NK-92 (cell line): ENCODE data around the gene LPCAT2.

ENCODE experiments used
- DNase-seq: peaks from one replicate; lab custom pipeline; 2025; ENCODE audit not compliant: unreplicated experiment; lab: John Stamatoyannopoulos, UW

The LPCAT2 gene, protein sequence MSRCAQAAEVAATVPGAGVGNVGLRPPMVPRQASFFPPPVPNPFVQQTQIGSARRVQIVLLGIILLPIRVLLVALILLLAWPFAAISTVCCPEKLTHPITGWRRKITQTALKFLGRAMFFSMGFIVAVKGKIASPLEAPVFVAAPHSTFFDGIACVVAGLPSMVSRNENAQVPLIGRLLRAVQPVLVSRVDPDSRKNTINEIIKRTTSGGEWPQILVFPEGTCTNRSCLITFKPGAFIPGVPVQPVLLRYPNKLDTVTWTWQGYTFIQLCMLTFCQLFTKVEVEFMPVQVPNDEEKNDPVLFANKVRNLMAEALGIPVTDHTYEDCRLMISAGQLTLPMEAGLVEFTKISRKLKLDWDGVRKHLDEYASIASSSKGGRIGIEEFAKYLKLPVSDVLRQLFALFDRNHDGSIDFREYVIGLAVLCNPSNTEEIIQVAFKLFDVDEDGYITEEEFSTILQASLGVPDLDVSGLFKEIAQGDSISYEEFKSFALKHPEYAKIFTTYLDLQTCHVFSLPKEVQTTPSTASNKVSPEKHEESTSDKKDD

GRCh38 chr16:55508941-55509931, at the start of gene LPCAT2:
Gene LPCAT2 (plus strand): TSS chr16:55509072. CDS start chr16:55509182, 110 bp downstream.
- no peak for DNase-seq

DNA sequence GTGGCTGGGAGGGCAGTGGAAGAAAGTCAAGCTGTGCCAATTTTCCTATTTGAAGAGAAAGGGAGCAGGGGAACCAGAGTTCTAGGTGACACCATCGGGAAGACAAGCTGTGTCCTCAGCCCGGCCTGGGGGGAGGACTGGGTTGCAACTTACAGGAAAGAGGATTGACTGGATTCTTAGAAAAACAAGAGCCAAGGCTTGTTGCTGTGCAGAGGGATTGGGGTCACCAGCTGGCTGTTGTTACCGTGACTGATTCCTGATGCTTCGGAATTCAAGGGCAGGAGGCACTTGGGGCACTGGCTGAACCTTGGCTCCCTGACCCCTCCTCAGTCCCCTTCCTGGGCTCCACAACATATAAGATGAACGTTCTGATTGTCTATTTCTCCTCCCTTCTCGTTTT, 46.6 kb upstream of the LPCAT2 start:
- DNase-seq, result no peak

DNA sequence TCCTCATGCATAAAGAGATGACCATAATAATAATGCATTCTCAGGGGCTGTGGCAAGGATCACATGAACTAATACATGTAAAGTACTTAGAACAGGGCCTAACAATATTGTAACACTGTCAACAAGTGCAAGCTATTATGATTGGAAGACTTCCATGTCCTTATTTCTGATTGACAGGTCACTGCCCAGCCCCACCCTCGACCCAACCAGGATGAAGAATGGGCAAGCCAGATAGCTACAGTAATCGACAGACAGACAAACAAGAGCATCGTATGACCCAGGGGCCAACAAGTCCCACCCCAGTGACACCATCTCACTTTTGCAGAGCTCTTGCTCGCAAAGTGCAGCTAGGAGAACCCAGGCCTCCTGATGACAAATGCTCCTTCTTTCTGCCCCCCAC, 44.5 kb upstream of the LPCAT2 start:
- DNase-seq, result no peak

GRCh38 chr16:55465077-55465896, 43.6 kb upstream of the LPCAT2 start:
- no peak for DNase-seq

DNA sequence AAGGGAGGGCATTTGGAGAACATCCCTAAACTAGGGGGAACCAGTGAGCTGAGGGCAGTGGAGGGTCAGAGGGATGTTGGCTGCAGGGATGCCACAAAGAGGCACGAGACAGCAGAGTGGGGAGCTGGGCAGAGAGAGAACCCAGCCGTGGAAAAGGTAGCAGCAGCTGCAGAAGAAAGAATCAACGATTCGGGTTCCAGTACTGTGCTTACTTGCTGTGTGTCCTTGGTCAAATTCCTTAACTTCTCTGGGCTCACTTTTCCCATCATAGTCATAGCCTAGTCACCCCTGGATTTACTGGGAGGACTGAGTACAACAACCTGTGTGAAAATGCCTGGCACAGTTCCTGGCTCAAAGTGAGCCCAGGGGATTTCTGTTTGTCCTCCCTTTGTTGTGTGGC, 42.7 kb upstream of the LPCAT2 start:
- no peak for DNase-seq

- no peak for DNase-seq
Measured at GRCh38 chr16:55467898-55468297, 41.0 kb upstream of the LPCAT2 start.

- no peak for DNase-seq
Measured at GRCh38 chr16:55468352-55468990, 40.4 kb upstream of the LPCAT2 start.

DNA sequence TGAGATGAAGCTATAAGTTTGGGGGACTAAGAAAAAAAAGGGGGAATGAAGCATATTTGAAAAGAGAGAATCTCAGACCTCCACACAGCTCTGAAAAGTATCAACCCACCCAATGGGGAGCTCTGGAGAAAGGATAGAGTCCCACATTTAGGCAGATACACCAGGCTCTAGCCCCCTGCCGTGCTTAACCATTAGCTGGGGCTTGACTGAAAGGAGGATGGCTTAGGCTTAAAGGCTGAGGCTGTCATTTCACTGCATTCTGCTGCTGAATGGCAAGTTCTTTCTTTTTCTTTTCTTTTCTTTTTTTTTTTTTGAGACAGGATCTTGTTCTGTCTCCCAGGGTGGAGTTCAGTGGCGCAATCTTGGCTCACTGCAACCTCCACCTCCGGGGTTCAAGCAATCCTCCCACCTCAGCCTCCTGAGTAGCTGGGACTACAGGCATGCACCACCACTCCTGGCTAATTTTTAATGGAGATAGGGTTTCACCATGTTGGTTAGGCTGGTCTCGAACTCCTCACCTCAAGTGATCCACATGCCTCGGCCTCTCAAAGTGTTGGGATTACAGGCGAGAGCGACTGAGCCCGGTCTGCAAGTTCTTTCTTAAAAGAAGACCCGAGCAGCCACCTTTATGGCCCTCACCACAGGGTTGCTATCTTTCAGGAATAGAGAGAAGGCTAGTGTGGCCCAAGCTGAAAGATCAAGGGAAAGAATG, 38.9 kb upstream of the LPCAT2 start:
- no peak for DNase-seq

GRCh38 chr16:55470533-55471371, 38.1 kb upstream of the LPCAT2 start:
- DNase-seq, result no peak

GRCh38 chr16:55471448-55472097, 37.3 kb upstream of the LPCAT2 start:
- DNase-seq, result no peak

DNA sequence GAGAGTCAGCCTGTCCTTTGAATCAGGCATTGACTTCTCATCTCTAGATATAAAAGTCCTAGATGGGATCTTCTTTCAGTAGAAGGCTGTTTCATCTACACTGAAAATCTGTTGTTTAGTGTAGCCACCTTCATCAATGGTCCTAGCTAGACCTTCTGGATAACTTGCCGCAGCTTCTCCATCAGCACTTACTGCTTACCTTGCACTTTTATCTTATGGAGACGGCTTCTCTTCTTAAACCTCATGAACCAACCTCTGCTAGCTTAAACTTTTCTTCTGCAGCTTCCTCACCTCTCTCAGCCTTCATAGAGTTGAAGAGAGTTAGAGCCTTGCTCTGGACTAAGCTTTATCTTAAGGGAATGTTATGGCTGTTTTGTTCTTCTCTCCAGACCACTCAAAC, 35.3 kb upstream of the LPCAT2 start:
- DNase-seq, result no peak

DNA sequence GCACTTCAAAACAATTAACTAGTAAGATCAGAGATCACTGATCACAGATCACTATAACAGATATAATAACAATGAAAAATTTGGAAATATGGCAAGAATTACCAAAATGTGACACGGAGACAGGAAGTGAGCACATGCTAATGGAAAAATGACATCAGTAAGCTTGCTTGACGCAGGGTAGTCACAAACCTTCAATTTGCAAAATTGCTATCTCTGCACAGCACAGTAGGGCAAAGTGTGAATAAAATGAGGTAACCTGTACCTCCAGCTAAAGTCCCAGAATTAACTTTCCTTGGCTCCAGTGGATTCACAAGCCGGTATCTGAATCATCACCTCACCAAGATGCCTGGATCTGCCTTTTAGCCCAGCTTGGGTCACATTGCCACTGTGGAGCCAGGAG, 34.1 kb upstream of the LPCAT2 start:
- DNase-seq, result no peak

DNA sequence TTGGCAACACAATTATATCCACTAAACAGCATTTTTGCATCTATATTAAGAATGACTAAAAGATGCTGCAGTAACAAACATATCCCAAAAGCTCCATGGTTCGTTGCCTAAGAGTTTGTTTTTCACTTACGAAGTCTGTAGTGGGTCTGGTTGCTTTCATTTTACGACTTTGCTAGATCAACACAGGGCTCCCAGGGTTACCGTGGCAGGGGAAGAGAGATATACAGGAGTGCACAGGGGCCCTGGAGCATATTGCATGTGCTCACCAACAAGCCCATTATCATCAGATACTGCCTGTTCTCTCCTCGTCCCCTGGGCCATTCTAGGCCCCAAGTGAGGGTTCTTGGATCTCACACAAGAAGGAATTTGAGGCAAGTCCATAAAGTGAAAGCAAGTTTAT, 33.0 kb upstream of the LPCAT2 start:
- DNase-seq, result no peak

DNA sequence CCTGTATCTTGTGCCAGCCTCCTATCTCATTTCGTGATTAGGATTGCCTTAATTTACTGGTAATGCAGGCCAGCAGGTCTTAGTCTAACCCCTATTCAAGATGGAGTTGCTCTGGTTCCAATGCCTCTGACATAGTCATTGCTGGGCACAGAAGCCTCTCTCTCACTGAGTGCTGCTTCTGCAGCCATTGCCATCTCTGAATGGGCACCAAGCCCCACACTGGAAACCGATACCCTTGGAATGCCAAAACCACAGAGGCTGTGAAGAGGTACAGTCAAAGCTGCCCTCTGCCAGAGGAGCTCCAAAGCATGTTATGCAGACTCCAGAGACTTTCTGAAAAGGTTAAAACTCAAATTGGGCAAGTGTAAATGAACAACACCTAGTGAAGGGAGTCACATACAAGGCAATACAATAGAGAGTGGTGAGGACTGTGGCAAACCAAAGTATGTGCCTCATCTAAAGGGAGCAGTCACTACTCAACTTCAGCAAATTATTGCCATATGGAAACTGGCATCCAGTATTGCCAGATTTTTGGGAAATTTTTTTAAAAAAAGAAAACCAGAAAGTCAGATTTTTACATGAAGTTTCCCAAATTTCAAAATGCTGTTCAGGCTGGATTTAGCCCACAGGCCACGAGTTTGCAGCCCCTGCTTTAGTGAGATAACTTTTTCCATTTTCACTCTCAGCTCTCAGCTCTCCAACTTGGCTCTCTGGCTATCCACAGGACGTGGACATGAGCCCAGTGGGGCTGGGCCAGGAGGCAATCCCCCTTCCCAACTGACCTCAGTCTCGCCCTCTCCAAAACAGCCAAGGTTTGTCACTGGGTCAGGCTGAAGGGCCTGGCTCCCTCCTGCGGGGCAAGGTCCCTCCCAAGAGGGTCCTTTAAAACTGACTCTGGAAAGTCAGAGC, 32.0 kb upstream of the LPCAT2 start:
- DNase-seq, result no peak

GRCh38 chr16:55477736-55478135, 31.1 kb upstream of the LPCAT2 start:
- no peak for DNase-seq

- no peak for DNase-seq
Measured at GRCh38 chr16:55478827-55479429, 29.9 kb upstream of the LPCAT2 start, which contains the start of gene MMP2. Gene MMP2 (plus strand): TSS chr16:55479198. CDS start chr16:55479480, 282 bp downstream.
